ENCODE results near the gene TEAD3.

The TEAD3 gene

DNA sequence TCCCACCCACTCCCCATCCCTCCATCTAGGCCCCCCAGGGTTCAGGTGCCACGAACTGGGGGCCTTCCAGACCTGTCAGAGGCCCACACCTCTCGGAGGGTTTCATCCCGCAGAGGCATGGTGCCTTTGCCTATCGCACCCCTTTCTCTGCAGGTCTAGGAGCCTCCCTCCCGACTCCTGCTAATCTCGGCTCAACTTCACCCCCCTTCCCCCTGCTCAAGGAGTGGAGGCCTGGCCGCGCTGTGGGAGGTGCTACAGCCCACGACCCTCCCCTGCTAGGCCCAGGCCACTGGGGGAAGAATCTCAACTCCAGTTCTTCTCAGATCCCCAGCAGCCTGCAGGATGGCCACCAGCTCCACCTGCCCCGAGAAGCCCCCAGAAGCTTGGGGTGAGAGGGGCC is 15.9 kb upstream of the TEAD3 start, which contains the start of gene TULP1:
TSS of gene TULP1 (minus strand) at position 157 of the 400 bp plus-strand sequence. CDS start at position 119, 38 bp downstream.
- no peak for DNase-seq (ENCODE audit: low read depth in 2 of 2)

DNA sequence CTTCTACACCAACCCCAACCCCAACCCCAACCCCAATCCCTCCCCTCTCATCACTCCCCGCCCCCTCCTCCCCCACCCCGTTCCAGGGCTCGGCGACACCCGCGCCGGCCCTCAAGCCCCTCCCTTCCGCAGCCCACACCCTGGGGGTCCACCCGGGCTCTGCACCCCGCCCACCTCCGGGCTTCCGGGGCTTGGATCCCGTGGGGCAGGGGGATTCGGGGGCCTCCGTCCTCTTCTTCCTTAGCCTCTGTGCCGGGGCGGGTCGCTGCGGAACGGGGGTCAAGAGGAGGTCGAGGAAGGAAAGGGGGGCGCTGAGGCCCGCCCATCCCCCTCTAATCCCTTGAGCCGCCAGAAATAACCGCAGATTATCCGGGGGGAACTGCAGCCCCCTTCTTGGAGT is 15.1 kb upstream of the TEAD3 start:
- no peak for DNase-seq (ENCODE audit: low read depth in 2 of 2)

DNA sequence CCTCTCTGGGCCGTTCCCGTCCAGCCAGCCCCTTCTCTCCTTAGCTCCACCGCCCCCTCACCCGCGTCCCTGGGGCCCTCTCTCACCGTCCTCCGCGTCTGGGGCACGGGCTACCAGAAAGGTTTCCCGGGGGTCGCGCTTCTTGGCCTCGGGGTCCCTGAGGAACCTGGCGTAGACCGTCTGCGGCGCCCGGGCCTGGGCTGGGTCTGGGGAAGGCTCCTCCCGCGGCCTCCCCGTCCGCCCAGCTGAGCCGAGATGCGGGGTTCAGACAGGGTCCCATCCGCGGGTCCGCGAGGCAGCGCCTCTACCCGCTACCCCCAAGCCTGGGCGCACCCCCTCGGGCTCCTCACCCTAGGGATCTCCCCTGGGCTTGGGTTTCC is 14.7 kb upstream of the TEAD3 start:
- no peak for DNase-seq (ENCODE audit: low read depth in 2 of 2)

DNA sequence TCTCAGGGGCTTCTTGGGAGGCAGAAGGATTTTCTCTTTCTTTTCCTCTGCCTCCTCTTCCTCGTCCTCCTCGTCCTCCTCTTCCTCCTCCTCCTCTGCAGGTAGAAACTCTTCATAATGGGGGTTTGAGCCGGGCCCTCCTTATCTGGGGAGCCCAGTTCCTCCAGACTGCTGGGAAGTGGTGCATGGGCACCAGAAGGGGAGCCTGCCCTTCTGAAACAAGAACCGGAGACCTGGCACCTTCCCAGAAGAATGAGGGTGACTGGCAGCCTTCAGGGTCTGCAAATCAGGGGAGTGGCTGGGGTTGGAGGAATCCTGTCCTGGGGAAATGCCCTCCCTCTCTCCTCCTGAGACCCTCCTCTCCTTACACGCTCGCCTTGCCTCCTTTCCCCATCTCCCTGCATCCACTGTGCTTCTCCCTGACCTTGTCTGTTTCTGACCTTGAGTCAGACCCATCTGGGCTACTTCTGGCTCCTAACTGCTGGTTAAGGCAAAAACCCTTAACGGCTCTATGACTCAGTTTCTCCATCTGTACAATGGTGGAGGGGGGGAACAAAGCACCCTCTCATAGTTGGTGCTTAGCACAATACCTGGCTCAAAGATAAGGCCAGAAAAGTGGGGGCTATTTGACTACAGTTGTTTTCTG is 14.2 kb upstream of the TEAD3 start:
- no peak for DNase-seq (ENCODE audit: low read depth in 2 of 2)

DNA sequence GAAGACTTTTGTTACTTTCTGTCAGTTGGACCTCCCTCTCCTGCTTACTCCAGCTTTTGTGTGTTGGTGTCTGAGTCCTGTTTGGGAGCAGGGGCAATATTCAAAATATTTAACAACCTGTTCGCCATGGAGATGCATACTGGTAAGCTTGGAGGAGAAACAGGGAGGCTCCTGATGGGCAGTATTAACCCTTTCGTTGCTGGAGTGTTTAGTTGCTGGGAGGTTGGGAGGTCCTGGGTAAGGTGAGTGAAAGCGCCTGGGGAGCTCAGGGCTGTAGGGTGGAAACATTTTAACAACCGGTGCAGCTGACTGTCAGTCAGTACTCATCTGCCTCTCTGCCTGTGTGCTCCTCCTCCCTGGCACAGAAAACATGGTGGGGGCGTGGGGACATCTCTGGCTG is 11.7 kb upstream of the TEAD3 start:
- DNase-seq (ENCODE audit: low read depth in 2 of 2) = no peak

DNA sequence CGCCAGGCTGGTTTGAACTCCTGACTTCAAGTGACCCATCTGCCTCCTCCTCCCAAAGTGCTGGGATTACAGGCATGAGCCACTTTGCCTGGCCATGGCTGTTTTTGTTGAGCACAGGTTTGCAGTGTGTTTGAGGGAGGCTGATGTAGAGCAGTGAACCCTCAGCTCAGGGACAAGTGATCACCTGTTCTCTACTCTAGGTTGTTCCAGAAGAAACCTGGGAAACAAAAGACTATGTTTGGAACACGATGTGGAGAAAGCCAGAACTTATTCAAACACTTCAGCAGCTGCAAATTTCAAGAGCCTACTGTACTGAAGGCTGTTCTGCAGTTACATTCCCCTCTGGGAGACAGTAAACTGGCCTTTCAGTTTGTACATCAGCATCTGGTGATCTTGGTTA is 11.1 kb upstream of the TEAD3 start:
- DNase-seq (ENCODE audit: low read depth in 2 of 2) = no peak

DNA sequence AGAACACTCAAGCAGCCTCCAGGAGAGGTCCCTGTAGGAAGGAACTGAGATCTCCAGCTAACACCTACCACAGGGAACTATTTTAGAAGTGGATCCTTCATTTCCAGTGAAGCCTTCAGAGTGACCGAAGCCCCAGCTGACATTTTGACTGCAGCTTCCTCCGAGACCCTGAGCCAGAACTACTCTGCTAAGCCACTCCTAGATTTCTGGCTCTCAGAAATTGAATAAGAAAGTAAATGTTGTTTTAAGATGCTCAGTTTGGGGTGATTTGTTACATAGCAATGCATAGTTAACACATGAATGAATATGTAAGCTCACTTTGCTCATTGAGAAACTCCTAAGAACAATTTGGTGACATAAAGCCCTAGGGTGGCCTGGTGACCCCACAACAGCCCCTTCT is 10.3 kb upstream of the TEAD3 start:
- no peak for DNase-seq (ENCODE audit: low read depth in 2 of 2)

DNA sequence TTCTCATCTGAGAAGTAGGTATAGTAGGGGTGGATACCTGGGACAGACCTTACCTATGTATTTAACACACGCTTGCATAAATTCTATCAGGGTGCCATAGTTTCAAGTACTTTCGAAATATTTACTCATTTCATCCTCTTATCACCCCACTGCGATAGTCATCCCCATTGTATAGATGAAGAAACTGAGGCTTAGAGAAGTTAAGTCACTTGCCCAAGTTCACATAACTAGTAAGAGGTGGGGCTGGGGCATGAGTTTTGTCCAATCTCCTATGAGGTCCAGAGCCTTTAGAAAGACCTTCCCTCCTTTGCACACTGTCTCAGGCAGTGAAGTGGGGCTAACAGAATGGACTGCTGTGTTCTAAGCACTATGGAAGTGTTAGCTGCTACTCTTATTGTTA is 9.7 kb upstream of the TEAD3 start:
- DNase-seq (ENCODE audit: low read depth in 2 of 2) = no peak

DNA sequence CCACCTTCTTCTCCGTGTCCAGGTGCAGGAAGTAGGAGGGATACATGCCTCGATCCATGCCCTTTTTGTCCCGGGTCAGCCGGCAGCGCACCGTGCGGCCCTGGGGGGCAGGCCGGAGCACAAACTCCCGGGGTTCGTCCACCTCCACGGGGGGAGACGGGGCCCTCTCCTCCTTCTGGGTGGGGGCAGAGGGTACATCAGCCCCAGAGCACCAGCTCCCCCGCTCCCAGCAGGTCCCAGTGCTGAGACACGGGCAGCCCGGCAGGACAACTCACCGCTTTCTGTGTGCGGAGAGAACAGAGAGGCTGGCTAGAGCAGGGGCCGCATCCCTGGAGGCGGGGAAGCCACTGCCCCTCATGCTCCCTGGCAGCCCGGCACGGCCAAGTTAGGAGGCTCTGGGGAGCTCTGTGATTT is 9.1 kb upstream of the TEAD3 start:
- no peak for DNase-seq (ENCODE audit: low read depth in 2 of 2)

DNA sequence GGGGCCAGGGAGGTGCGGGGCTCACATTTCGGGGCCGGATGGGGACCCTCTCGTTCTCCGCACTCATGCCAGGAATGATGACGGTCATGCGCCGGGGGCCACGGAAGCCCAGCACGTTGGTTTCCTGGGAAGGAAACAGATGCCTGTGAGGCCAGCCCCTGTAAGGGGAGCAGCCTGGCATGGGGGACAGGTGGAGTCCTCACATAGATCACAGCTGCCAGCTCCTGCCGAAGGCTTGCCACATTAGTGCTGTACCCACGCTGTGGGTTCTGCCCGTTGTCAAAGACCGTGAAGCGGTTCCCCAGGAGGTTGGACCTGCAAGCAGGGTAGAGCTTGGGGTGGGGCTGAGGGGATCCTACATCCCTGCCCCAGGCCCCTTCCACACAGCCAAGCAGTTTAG is 6.7 kb upstream of the TEAD3 start:
- DNase-seq (ENCODE audit: low read depth in 2 of 2) = no peak

DNA sequence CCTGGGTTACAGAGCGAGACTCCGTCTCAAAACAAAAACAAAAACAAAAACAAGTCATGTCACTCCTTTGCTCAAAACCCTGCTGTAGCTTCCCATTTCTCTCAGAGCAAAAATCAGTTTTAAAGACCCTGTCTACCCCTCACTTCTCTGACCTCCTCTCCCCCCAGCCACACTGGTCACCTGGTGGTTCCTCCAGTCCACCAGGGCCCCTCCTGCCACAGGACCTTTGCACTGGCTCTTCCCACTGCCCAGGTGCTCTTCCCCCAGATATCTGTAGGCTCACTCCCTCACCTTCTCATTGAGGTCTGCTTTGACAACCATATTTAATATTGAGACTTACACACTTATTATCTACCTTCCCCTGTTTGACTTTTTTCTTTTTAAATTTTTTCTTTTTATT is 4.9 kb upstream of the TEAD3 start:
- DNase-seq (ENCODE audit: low read depth in 2 of 2) = no peak

DNA sequence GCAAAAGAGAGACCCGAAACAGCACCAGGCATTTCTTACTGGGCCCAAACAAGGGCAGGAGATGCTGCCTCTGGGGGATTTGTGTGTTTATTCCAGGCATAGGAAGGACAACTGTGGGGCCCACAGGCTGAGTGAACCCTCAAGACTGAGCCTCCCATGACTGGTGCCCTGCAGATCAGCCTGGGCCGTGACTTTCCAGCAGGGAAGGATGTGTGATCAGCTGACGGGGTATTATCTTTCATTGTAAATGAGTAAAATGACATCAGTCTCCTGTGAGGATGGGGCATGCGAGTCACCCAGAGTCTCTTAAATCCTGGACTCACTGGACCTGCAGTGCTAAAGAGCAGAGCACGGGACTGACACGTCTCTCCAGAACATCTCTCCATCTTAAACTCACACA is 3.9 kb upstream of the TEAD3 start:
- no peak for DNase-seq (ENCODE audit: low read depth in 2 of 2)

DNA sequence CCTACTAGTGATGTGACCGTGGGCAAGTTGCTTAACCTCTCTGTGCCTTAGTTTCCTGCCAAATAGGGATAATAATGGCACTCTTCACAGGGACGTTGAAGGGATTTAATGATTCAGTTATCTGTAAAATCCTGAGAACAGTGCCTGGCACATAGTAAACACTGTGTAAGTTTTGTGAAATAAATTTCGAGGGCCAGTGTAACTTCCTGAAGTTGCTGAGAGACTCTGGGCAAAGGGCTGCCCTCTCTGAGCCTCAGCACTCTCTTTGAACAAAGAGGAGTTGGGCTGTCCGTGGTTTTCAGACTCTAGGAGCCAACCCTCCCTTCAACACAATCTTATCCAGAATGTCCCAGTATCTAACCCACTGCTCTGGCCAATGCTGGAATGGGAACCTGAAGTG is 2.5 kb upstream of the TEAD3 start:
- DNase-seq (ENCODE audit: low read depth in 2 of 2) = no peak

DNA sequence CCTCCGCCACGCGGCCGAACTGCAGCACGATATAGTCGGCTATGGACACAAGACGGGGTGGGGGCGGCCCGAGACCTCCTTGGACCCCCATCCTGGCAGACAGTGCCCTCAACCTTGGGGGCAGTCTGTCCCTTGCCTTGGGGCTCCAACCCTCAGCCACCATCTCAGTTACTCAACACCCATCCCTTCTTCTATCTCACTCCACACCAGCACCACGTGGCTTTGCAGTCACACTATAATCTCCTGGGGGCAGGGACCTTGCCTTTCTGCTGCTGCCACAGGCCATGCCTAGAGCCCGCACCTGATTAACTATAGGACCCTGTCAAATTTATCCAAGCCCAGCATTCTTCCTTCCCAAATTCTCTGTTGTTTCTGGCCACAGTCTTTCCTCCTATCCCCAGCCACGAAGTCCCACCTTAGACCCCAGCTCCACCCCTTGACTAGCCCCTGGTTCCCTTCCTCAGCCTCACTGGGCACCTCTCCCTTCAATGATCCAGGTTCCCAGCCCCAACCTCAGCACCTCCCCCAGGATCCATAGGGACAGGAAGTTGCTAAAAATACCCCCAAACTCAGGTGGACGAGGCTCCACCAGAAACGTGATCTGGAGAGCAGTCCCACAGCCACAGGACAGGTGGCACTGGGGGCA is 1.7 kb upstream of the TEAD3 start:
- no peak for DNase-seq (ENCODE audit: low read depth in 2 of 2)

DNA sequence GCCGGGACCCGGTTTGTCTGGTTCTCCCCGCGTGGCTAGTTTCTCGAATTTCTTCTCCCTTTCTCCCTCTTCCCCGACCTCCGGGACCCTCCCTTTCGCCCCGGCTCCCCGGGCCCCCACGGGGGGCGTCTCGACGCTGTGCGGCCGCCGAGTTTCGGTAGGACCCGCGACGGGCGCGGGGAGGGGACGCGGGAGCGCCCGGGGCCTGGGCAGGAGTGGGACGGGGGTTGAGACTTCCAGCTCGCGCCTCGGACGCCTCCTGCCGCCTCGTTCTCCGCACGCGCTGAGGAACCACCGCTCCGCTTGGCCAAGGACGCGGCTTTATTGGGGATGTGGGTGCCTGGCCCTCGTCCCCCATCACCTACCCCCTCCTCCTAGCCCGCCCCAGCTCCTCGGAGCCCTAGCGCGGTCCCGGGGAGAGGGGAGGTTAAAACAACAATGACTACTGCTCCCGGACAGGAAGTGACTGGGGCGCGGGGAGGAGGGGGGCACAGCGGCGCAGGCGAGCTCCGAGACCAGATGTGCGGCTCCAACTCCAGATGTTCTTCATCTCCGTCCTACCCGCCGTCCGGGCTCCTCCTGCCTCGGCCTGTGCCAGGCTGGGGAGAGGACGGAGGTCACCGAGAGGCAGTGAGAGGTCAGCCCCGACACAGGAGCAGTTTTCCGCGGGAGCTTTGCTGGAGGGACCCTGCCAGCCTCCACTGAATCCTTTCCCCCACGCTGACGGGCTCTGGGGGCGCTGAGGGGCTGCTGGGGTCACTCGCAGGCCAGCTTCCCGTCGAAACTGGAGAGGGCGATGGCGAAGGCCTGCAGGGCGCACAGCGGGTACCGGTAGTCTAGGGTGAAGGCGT is 917 bp upstream of the TEAD3 start:
- DNase-seq (ENCODE audit: low read depth in 2 of 2) = peak; percentile 29 to 40

DNA sequence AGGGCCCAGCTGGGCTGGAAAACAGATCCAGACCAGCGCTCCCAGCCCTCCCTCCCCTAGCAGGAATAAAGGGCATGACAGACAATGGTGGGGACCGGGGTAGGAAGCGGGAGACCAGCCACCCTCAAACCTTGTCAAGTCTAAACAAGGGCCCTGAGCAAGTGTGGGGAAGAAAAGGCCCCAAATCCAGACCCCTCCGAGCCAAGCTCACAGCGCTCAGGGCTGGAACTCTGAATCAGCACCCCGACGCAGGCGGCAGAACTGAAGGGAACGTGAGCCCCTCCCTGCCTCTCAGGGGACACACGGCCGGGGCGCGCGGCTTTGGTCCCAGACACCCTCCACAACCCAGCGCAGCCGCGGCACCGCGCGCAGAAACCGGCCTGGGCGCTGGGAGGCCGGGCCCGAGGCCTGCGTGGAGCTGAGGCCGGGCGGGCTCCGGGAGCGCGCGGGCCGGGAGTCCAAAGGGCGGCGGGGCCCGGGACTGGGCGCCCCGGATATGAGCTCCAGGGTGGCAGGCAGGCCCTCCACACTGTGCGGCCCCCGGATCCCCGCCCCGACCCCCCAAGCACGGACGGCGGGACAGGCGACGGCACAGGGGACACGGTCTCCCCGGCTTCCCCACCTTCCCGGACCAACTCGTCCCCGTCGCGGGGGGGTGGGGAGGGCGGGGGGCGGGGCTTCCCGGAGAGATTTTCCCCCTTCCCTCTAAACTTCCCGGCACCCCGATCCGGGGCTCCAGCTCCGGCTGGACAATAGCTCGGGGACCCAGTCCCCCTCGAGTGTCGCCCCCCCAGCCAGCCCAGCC is 641 bp downstream of the TEAD3 start:
- DNase-seq (ENCODE audit: low read depth in 2 of 2) = no peak

DNA sequence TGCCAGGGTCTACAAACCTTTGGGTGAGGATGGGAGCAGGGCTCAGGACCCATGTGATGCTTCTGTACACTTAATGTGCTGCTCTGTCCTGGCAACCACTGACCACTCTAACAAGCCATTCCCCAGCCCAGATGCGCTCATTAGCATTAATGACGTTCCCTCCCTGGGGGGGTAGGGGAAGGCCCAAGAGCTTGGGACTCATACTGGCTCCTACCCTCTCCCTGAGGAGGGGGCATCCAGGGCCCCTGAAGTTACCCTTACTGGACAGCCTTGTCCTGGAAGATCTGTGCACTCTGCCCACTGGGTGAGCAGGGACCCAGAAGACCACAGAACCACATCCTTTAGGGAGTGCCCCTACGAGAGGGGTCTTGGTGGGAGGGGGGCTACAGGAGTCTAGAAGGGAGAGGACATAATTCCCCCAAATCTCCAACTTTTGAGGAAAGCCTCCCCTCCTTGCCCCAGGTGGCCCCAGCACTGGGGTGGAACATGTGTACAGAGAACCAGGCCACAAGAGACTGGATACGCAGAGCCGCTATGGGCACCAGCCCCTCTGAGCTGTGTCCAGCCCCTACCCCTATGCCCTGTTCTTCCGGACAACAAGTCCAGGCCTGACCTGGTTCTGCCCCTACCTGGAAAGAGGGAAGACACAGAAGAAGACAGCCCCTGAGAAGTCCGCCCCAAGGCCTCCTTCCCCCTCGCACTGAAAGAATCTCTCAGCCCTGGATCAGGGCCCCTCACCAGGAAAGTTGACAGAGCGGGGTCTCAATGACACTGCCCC is 1.4 kb downstream of the TEAD3 start:
- no peak for DNase-seq (ENCODE audit: low read depth in 2 of 2)

DNA sequence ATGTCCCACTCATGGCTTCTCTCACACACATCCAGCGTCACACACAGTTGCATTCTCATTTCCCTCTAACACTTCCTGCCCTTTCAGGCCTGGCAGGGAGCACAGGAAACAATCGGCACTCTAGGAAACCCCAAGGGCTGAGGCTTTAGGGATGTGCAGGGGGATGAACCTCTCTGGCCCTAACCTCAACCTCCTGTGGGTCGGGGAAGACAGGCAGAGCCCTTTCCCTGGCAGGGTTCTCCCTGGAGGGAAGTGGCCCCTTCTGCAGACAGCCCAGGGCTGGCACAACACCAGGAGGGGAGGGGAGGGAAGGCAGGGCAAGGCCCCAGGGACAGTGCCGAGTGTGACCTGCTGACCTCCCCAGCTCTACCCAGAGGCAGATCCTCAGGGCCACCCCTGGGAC is 2.7 kb downstream of the TEAD3 start:
- DNase-seq (ENCODE audit: low read depth in 2 of 2) = no peak

DNA sequence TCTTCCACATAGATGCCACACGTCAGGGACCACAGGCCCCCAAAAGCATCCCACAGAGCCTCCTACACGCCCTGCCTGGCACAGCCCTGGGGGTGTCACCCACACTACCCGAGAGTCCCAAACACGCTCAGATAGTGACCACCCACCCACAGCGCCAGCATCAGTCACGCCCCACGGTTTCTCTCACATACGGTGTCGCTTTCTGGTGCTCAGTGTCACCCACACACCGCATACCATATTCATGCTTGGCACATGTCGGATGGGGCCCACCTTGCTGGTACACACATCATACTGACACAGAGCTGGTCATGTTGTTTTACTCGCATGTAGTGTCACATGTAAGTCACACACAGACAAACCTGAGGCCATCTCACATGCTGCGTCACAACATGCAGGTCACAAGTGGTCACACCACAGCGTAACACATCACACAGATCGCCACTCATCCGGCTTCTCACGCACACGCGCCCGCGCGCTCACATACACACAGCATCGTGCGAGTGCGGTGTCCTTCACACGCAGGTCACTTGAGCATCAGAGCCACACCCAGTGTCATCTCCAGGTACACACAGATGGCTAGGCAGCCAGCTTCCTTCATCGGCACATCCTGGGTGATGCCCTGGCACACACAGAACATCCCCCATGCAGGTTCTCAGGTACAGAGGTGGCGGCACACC is 3.4 kb downstream of the TEAD3 start:
- no peak for DNase-seq (ENCODE audit: low read depth in 2 of 2)

DNA sequence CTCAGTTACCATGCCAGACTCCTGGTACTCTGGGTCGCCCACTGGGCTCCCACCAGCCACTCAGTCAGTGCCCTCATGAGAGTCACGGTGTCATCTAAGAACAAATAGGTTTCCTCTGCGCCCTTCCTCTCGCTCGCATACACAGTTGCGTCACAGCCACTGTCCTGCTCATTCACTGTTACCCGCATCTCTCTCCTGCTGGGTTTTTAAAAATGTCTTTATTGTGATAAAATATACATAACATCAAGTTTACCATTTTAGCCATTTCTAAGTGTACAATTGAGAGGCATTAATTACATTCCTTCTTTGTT is 4.0 kb downstream of the TEAD3 start:
- DNase-seq (ENCODE audit: low read depth in 2 of 2) = no peak
